Peyer's patch (tissue), 4 donors: ENCODE measurements around the gene EEFSEC. TPM values are rescaled to one million over a fixed set of nuclear protein-coding genes. Genes with fewer than 3 reads are reported as not detected.
A peak's percentile ranks its signal among the peaks of the same experiment; 100 is the strongest.

ENCODE experiments used
- DNase-seq, 3 donors: peaks; one replicate each; pipeline ENCODE4 v3.0.0-alpha.2; 2017 to 2019
- H3K27ac ChIP-seq, 4 donors: fragments of 200-600 bp; sonication (generic); one replicate each; pipeline ENCODE4 v1.5.1; 2016 to 2019
- H3K27me3 ChIP-seq, 2 donors: fragments of 200-600 bp; sonication (generic); one replicate each; pipeline ENCODE4 v1.5.1; 2019
- H3K36me3 ChIP-seq, 3 donors: fragments of 200-600 bp; sonication (generic); one replicate each; pipeline ENCODE4 v1.5.1; 2016 to 2019
- H3K4me1 ChIP-seq, 4 donors: fragments of 200-600 bp; sonication (generic); one replicate each; pipeline ENCODE4 v1.5.1; 2016 to 2019
- H3K4me3 ChIP-seq, 4 donors: fragments of 200-600 bp; sonication (generic); 1 replicate in 3 of 4; 2 replicates in 1 of 4; pipeline ENCODE4 v1.5.1; 2016 to 2019; ENCODE audit warnings: mild to moderate bottlenecking in 1 of 4
- H3K9me3 ChIP-seq, 4 donors: fragments of 200-600 bp; sonication (generic); one replicate each; pipeline ENCODE4 v1.5.1; 2016 to 2019; ENCODE audit warnings: mild to moderate bottlenecking in 1 of 4
- POLR2A ChIP-seq, 2 donors: fragments of 450-650 bp; IDR thresholded peaks; one replicate each; pipeline ENCODE4 v1.5.1; 2017; ENCODE audit warnings: antibody characterized with exemption in 2 of 2, mild to moderate bottlenecking in 2 of 2, moderate library complexity in 2 of 2
- total RNA-seq, 4 donors: library from RNA; depleted of rRNA; stranded (reverse); fragments of >200 nt; gene quantifications; one replicate each; pipeline ENCODE4 v1.1.0, GENCODE V29; 2016
- TF ChIP-seq, protein P1 (sequence below), 6 experiments: fragments of 450-650 bp in 4 of 6; fragments of 200-600 bp in 2 of 6; sonication (generic) in 1 of 6; IDR thresholded peaks; one replicate each; pipeline ENCODE4 v1.5.1; 2017 to 2019; ENCODE audit warnings: antibody characterized with exemption in 6 of 6, mild to moderate bottlenecking in 3 of 6, moderate library complexity in 1 of 6

The EEFSEC gene
- total RNA-seq, 4 donors from 2014 or later: 11.7 to 50.3 (median 19.6) TPM

DNA sequence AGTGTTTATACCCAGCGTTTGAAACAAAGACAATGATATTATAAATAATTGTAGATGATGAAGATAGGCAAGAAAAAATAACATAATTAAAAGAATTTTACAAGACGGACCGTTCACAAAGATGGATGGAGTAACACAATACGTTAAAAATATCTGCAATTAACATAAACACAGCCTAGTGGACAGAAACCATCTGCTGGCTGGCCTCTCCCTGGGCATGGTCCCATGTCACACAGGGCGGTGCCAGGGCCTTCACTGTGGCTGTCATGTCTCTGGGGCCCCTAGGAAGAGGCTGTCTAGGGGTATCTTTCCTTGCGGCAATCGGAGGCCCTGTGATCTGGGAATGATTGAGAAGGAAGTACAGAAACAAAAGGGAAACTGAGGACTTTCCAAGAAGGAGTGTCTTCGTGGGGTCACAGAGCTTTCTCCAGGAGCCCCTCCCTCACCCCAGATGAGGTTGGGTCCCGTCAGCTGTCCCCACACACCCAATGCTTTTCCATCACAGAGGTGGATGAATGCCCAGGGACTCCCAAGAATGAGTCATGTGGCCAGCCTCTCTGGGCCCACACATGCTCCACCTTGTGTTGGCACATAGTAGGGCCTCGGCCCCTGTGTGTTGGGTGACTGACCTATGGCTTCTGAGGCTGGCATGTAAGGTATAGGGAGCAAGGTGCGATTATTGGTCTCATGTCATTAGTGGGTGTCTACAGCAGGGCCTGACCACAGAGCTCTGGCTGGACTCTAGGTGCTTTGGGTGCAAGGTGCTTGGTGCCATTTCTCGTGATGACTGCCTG lies 226.3 kb downstream of the EEFSEC start:
- Histone ChIP-seq H3K27me3 (no peaks in the 10 kb centered on the region), H3K27ac (no peak overlapping the region), H3K36me3 (no peaks in the 10 kb centered on the region), H3K4me1 (peaks cover 0 to 26% (median 0%) of the 10 kb centered on the region in 4 donors), H3K4me3 (no peak overlapping the region), H3K9me3 (no peaks in the 10 kb centered on the region)
- no peak for TF ChIP-seq POLR2A (IDR thresholded peaks at IDR 0.05)
- TF ChIP-seq, protein P1, sequence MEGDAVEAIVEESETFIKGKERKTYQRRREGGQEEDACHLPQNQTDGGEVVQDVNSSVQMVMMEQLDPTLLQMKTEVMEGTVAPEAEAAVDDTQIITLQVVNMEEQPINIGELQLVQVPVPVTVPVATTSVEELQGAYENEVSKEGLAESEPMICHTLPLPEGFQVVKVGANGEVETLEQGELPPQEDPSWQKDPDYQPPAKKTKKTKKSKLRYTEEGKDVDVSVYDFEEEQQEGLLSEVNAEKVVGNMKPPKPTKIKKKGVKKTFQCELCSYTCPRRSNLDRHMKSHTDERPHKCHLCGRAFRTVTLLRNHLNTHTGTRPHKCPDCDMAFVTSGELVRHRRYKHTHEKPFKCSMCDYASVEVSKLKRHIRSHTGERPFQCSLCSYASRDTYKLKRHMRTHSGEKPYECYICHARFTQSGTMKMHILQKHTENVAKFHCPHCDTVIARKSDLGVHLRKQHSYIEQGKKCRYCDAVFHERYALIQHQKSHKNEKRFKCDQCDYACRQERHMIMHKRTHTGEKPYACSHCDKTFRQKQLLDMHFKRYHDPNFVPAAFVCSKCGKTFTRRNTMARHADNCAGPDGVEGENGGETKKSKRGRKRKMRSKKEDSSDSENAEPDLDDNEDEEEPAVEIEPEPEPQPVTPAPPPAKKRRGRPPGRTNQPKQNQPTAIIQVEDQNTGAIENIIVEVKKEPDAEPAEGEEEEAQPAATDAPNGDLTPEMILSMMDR (IDR thresholded peaks at IDR 0.05): no peak
- DNase-seq: no peak

DNA sequence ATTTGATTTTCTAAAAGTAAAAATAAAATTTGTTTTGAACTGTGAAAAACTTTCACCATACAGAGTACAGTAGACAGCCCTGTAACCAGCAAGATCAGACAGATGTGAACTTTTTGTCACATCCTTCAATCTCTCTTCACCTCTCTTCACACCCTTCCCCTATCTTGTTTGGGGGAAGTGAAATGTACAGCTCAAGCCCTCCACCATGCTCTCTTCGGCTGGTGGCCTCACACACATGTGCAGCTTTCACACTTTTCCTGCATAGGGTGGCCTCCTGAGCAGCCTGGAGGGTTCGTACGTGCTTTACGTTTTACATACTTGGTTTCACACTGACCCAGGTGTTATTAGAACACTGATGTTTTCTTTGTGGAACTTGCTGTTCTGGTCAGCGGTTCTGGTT lies 227.0 kb downstream of the EEFSEC start:
- DNase-seq: no peak
- H3K36me3 ChIP-seq: no peaks in the 10 kb centered on the region
- H3K27ac ChIP-seq: no peak overlapping the region
- TF ChIP-seq POLR2A (IDR thresholded peaks at IDR 0.05): no peak
- TF ChIP-seq, protein P1 (IDR thresholded peaks at IDR 0.05): no peak
- no peaks in the 10 kb centered on the region for H3K27me3 ChIP-seq
- H3K4me3 ChIP-seq: no peak overlapping the region
- peaks cover 0 to 26% (median 0%) of the 10 kb centered on the region in 4 donors for H3K4me1 ChIP-seq
- no peaks in the 10 kb centered on the region for H3K9me3 ChIP-seq

DNA sequence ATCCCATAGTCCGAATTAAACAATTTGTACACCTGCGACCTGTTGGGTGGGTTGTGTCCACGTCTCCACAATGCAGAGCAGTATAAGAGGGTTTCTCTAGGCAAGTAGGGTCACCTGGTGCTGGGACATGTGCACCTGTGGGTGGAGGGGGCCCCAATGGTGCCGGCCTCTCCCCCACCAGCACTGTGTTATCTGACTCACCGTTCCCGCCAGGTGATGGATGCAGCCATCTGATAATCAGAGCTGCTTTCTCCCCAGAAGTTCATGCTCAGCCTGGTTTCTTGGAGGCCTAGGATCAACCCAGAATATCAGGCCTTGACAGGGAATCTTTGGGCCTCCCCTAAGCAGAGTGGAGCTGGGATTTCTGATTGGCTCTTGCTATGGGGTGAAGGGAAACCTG lies 227.4 kb downstream of the EEFSEC start:
- no peaks in the 10 kb centered on the region for H3K36me3 ChIP-seq
- no peak overlapping the region for H3K27ac ChIP-seq
- no peaks in the 10 kb centered on the region for H3K9me3 ChIP-seq
- H3K4me1 ChIP-seq: peaks cover 0 to 26% (median 0%) of the 10 kb centered on the region in 4 donors
- H3K27me3 ChIP-seq: no peaks in the 10 kb centered on the region
- no peak overlapping the region for H3K4me3 ChIP-seq
- no peak for DNase-seq
- no peak for TF ChIP-seq POLR2A (IDR thresholded peaks at IDR 0.05)
- TF ChIP-seq, protein P1 (IDR thresholded peaks at IDR 0.05): no peak

DNA sequence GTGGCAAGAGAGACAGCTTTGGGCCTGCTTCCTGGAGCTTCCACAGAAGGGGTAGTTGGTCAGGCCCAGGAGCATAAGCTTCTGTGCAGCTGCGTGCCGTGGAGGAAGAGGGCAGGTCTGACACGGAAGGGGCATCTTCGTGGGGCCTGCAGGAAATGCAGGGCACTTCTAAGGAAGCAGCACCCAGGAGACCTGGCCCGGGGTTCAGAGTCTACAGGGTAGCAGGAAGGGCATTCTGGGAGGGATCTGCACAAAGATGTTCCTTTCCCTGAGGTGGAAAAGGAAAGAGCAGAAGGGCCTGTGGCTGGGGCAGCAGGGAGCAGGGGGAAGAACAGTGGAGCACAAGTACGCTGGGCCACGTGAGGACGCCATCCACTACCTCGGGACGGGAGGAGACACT lies 228.3 kb downstream of the EEFSEC start:
- DNase-seq: peak in 2 of 3 donors; percentile 53 to 56
- H3K9me3 ChIP-seq: no peaks in the 10 kb centered on the region
- TF ChIP-seq POLR2A (IDR thresholded peaks at IDR 0.05): no peak
- TF ChIP-seq, protein P1 (IDR thresholded peaks at IDR 0.05): no peak
- H3K27me3 ChIP-seq: no peaks in the 10 kb centered on the region
- no peak overlapping the region for H3K4me3 ChIP-seq
- H3K27ac ChIP-seq: peak overlapping the region in 1 of 4 donors; percentile 30
- H3K4me1 ChIP-seq: peaks cover 0 to 26% (median 0%) of the 10 kb centered on the region in 4 donors
- H3K36me3 ChIP-seq: no peaks in the 10 kb centered on the region

DNA sequence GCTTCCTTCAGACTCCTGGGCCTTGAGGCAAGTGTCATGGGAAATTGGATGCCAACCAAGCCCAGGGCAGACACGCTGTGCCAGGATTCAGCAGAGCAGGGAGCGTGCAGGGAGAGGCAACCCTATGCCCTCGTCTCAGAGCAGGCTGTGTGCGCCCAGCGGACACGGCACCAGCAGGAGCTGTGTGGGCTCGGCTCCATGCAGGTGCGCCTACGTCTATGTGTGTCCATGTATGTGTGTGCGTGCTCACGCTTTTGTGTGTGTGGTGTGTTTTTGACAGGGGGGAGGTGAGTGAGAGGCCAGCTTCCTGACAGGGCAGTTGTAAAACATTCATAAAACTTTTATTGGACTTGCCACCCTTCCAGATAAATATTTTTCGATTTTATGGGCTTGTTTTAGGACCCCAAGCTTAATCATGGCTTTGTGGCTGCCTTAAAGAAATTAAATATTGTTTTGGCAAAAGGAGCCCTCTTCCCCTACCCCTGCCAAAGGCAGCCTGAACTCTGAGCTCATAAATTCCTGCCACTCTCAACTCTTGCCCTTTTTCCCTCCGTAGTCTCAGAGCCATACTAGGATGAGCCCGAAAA lies 229.0 kb downstream of the EEFSEC start:
- H3K27ac ChIP-seq: peak overlapping the region in 2 of 4 donors; percentile 11 to 30
- H3K4me3 ChIP-seq: no peak overlapping the region
- peak in 2 of 3 donors; percentile 57 to 71 for DNase-seq
- no peaks in the 10 kb centered on the region for H3K27me3 ChIP-seq
- TF ChIP-seq, protein P1 (IDR thresholded peaks at IDR 0.05): no peak
- no peak for TF ChIP-seq POLR2A (IDR thresholded peaks at IDR 0.05)
- H3K9me3 ChIP-seq: no peaks in the 10 kb centered on the region
- H3K4me1 ChIP-seq: peaks cover 0 to 26% (median 0%) of the 10 kb centered on the region in 4 donors
- H3K36me3 ChIP-seq: no peaks in the 10 kb centered on the region
